ENCODE data around the gene MAD2L2. TPM values are rescaled to one million over a fixed set of nuclear protein-coding genes. Genes with fewer than 3 reads are reported as not detected.
A peak's percentile ranks its signal among the peaks of the same experiment; 100 is the strongest.

MAD2L2 gene
- total and polyA plus RNA-seq, 9 of the 15 experiments (the other 6 are each of a cell fraction or from before 2014, with no cell fraction given) = 12.4 to 286 (median 143) TPM

DNA sequence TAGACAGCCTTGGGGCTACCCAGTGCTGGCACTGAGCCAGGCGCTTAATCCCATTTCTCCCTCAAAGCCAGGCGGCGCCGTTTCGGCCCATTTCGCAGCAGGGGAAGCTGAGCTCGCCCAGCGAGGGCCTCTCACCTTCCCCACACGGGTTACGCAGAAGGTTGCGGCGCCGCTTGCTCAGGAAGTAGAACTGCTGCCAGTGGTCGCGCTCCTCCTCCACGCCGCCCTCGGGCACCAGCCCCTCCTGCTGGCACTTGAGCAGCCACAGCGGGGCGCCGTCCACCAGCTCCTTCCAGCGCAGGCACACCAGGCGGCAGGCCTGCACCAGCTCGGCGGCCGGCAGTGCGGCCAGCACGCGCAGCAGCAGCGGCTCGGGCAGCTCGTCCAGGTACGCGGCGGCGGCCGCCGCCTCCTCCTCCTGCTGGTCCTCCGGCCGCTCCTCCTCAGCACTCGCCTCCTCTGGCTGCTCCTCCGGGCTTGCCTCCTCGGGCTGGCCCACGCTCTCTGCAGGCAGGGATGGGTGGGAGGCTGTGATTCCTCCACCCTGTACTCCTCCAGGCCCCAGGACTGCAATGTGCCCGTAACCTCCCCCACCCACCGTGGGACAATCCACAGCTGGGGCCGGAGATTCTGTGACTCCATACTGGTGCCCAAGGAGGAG, 30.5 kb downstream of the MAD2L2 start (continued):
- TF ChIP-seq, protein P1, sequence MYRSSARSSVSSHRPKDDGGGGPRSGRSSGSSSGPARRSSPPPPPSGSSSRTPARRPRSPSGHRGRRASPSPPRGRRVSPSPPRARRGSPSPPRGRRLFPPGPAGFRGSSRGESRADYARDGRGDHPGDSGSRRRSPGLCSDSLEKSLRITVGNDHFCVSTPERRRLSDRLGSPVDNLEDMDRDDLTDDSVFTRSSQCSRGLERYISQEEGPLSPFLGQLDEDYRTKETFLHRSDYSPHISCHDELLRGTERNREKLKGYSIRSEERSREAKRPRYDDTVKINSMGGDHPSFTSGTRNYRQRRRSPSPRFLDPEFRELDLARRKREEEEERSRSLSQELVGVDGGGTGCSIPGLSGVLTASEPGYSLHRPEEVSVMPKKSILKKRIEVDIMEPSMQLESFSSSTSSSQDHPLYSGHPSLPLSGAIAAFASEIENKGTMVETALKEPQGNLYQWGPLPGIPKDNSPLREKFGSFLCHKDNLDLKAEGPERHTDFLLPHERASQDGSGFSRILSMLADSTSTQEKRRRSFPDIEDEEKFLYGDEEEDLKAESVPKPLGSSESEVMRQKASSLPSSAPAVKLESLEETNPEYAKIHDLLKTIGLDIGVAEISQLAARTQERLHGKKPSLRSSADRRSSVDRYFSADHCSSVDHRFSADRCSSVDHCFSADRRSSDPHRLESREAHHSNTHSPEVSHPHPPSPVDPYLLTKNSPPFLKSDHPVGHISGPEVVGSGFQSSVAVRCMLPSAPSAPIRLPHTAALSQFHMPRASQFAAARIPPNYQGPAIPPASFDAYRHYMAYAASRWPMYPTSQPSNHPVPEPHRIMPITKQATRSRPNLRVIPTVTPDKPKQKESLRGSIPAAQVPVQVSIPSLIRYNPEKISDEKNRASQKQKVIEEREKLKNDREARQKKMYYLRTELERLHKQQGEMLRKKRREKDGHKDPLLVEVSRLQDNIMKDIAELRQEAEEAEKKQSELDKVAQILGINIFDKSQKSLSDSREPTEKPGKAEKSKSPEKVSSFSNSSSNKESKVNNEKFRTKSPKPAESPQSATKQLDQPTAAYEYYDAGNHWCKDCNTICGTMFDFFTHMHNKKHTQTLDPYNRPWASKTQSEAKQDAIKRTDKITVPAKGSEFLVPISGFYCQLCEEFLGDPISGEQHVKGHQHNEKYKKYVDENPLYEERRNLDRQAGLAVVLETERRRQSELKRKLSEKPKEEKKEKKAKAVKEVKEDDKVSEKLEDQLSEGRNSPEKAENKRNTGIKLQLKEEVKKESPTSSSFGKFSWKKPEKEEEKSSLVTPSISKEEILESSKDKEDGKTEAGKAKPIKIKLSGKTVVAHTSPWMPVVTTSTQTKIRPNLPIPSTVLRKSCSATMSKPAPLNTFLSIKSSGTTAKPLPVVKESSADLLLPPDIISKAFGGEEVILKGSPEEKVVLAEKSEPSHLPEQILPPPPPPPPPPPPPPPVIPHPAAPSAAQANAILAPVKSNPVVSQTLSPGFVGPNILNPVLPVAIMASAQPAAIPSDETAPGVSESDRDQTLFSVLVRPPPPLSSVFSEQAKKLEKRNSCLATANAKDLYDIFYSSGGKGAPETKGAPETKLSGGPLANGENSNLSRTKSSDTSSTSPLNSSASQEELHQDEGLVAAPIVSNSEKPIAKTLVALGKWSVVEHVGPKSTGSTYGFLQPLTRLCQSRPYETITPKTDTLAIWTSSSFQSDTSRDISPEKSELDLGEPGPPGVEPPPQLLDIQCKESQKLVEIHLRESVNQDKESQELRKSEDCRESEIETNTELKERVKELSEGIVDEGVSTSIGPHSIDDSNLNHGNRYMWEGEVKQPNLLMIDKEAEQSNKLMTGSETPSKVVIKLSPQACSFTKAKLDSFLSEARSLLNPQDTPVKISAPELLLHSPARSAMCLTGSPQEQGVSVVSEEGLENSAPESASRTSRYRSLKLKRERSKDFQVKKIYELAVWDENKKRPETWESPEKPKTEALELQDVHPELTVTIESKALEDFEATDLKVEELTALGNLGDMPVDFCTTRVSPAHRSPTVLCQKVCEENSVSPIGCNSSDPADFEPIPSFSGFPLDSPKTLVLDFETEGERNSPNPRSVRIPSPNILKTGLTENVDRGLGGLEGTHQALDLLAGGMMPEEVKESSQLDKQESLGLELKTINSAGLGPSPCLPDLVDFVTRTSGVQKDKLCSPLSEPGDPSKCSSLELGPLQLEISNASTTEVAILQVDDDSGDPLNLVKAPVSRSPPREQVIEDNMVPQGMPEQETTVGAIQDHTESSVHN (IDR thresholded peaks at IDR 0.05; ENCODE audit: borderline replicate concordance in 1 of 2, low read depth in 1 of 2) = no peak
- TF ChIP-seq, protein P2, sequence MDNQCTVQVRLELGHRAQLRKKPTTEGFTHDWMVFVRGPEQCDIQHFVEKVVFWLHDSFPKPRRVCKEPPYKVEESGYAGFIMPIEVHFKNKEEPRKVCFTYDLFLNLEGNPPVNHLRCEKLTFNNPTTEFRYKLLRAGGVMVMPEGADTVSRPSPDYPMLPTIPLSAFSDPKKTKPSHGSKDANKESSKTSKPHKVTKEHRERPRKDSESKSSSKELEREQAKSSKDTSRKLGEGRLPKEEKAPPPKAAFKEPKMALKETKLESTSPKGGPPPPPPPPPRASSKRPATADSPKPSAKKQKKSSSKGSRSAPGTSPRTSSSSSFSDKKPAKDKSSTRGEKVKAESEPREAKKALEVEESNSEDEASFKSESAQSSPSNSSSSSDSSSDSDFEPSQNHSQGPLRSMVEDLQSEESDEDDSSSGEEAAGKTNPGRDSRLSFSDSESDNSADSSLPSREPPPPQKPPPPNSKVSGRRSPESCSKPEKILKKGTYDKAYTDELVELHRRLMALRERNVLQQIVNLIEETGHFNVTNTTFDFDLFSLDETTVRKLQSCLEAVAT (IDR thresholded peaks at IDR 0.05) = no peak
- TF ChIP-seq, protein P3, sequence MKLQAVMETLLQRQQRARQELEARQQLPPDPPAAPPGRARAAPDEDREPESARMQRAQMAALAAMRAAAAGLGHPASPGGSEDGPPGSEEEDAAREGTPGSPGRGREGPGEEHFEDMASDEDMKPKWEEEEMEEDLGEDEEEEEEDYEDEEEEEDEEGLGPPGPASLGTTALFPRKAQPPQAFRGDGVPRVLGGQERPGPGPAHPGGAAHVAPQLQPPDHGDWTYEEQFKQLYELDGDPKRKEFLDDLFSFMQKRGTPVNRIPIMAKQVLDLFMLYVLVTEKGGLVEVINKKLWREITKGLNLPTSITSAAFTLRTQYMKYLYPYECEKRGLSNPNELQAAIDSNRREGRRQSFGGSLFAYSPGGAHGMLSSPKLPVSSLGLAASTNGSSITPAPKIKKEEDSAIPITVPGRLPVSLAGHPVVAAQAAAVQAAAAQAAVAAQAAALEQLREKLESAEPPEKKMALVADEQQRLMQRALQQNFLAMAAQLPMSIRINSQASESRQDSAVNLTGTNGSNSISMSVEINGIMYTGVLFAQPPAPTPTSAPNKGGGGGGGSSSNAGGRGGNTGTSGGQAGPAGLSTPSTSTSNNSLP (IDR thresholded peaks at IDR 0.05; ENCODE audit: borderline replicate concordance, low read depth, low read length) = no peak
- TF ChIP-seq ZBTB9 (CRISPR knock-in tag; IDR thresholded peaks at IDR 0.05) (peak; percentile 67; the same call in 1 of the 2 replicates), TAF7 (tag; IDR thresholded peaks at IDR 0.05) (no peak), PRDM10 (IDR thresholded peaks at IDR 0.05; ENCODE audit: partially characterized antibody) (peak; percentile 76), ZEB2 (IDR thresholded peaks at IDR 0.05) (0 out of 2 replicates have a peak, but pooled peaks have one; percentile 46), SMARCA5 (IDR thresholded peaks at IDR 0.05) (peak; percentile 96; the same call in 1 of the 2 replicates), POLR2H (tag; IDR thresholded peaks at IDR 0.05; ENCODE audit: low read depth) (no peak), NFIC (IDR thresholded peaks at IDR 0.05) (peak; percentile 100)
